Measurements from ENCODE around the gene ERI3.
A peak's percentile ranks its signal among the peaks of the same experiment; 100 is the strongest.

The ERI3 gene

GRCh38 chr1:44347280-44347679 lies 7.8 kb downstream of the ERI3 start:
- no peak for DNase-seq

- no peak for DNase-seq
Observed at GRCh38 chr1:44346878-44347277, 8.2 kb downstream of the ERI3 start.

GRCh38 chr1:44346184-44346583 lies 8.9 kb downstream of the ERI3 start:
- DNase-seq: no peak

- no peak for DNase-seq
Observed at GRCh38 chr1:44345187-44345775, 9.8 kb downstream of the ERI3 start.

- DNase-seq: no peak
Observed at GRCh38 chr1:44339731-44340130, 15.3 kb downstream of the ERI3 start.

- no peak for DNase-seq
Observed at GRCh38 chr1:44338136-44338535, 16.9 kb downstream of the ERI3 start.

- no peak for DNase-seq
Observed at GRCh38 chr1:44336668-44337067, 18.4 kb downstream of the ERI3 start.

GRCh38 chr1:44334968-44335367 lies 20.1 kb downstream of the ERI3 start:
- no peak for DNase-seq

GRCh38 chr1:44333376-44333775 lies 21.7 kb downstream of the ERI3 start:
- DNase-seq: no peak

GRCh38 chr1:44332505-44332904 lies 22.6 kb downstream of the ERI3 start:
- DNase-seq: no peak

GRCh38 chr1:44330935-44331334 lies 24.1 kb downstream of the ERI3 start:
- DNase-seq: no peak

GRCh38 chr1:44328671-44329416 lies 26.2 kb downstream of the ERI3 start:
- DNase-seq: no peak

GRCh38 chr1:44327679-44328491 lies 27.2 kb downstream of the ERI3 start:
- DNase-seq: peak; percentile 87

GRCh38 chr1:44326821-44327465 lies 28.1 kb downstream of the ERI3 start:
- no peak for DNase-seq

- no peak for DNase-seq
Observed at GRCh38 chr1:44326024-44326701, 28.9 kb downstream of the ERI3 start.

GRCh38 chr1:44323947-44324346 lies 31.1 kb downstream of the ERI3 start:
- DNase-seq: no peak

- DNase-seq: no peak
Observed at GRCh38 chr1:44322367-44322766, 32.7 kb downstream of the ERI3 start.

GRCh38 chr1:44321466-44321865 lies 33.6 kb downstream of the ERI3 start:
- no peak for DNase-seq

- peak; percentile 43 for DNase-seq
Observed at GRCh38 chr1:44318097-44319088, 36.7 kb downstream of the ERI3 start.

GRCh38 chr1:44316231-44316759 lies 38.8 kb downstream of the ERI3 start:
- no peak for DNase-seq

- DNase-seq: no peak
Observed at GRCh38 chr1:44315521-44315920, 39.5 kb downstream of the ERI3 start.
